H4 (cell line): Measurements from ENCODE around the gene CAMSAP1. TPM values are rescaled to one million over a fixed set of nuclear protein-coding genes. Genes with fewer than 3 reads are reported as not detected.

Experiments
- DNase-seq: peaks from one replicate; pipeline ENCODE4 v3.0.0-alpha.2; 2015; ENCODE audit warnings: low spot score
- total RNA-seq: library from RNA; depleted of rRNA; stranded (reverse); fragments of >200 nt; shearing (Covaris generic); gene quantifications from 2 replicates; pipeline ENCODE4 v1.2.3, GENCODE V29; 2014

CAMSAP1 gene
- total RNA-seq, 1 experiment from 2014 or later, result 11.0 TPM

DNA sequence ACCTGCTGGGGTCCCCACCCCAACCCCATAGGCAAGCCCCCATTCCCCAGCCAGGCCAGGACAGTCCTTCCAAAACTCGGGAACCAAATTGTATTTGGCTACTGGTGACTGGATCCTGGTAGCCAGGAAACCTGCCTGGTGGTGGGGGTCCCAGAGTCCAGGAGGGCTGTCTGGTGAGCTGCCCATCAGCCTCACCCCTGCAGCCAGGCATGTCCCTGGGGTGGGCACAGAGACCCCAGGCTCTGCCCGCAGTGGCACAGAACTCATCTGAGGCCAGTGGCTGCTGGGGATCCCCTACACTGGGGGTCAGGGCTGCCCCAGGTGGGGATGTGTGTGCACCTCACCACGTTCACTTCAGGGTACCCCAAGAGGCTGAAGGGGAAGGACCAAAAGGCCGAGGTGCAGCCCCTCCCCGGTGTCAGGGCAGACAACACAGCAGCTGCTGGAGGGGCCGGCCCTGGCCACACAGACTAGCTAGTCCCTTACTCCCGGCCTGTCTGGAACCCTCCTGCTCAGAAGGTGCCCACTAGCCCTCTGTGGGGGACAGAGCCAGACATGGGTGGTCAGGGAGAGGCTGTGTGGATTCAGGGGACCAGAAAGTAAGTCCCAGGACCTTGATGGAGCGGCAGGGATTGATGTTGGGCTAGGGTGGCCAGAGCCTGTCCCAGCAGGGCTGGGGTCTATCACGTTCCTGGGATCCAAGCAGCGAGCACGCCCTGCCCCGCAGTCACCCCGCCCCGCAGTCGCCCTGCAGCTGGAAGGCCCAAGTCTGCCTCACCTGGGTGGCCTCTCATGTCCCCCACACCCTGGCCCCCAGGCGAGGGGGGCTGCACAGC lies 113.9 kb downstream of the CAMSAP1 start:
- no peak for DNase-seq

DNA sequence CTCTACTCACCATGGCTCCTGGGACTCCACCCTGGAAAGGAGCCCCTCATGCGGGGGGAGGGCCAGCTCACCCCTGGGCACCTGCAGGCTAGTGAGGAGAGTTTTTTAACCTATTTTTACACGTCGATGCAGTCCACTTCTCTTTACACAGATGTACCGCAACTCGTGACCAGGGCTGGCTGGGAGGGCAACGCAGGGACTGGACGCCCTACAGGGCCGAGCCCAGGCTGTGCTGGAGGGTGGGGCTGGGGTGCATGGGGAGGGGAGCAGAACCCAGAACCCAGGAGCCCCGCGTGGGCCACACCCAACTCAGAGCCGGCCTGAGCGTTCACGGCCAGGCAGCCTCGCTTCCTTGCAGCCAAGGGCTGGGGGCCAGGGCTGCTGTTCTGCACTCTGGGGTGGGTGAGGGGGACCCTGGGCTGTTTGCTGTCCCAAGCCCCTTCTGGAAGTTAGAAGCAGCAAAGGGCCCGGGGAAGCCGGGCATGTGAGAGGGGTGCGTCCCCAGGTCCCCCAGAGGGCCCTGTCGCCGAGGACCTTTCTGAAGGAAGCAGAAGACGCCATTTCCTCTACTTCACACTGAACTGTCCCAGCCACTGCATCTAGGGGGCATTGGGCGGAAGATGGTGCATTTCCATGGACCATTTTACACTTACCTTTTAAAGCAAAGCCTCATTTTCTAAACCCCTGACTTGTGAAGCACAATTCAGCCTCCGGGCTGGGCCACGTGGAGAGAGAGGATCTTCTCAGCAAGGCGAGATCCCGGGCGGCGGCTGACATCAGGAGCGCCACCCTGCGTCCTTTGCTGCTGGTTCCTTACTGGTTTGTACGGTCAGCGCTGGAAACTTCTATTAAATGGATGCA lies 114.8 kb downstream of the CAMSAP1 start:
- no peak for DNase-seq

DNA sequence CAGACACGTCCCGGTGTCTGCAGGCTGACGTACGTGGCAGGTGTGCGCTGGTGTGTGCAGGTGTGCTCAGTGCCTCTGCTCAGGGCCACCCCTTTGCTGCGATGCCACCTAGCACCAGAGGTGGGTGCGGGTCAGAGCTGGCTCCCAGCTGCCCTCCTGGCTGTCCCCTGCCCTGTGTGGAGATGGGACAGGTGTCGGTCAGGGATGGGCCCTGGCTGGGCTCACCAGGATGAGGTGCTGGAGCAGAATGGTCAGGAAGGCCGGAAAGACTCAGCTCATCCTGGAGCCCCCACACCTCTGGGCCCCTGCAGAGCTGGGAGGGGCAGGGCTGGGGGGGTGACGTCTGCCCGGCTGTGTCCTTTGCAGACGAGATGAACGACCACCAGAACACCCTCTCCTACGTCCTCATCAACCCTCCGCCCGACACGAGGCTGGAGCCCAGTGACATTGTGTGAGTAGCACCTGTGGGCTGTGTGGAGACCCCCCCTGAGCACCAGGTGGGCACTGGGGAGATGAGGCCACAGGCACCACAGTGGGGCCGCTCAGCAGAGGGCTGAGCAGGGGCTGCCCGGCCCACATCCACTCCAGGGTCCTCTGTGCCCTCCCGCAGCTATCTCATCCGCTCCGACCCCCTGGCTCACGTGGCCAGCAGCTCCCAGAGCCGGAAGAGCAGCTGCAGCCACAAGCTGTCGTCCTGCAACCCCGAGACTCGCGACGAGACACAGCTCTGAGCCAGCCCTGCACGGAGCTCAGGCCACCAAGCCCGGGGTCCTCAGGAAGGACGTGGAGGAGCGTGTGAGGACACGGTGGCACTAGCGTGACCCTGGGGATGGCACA lies 115.7 kb downstream of the CAMSAP1 start:
- no peak for DNase-seq

DNA sequence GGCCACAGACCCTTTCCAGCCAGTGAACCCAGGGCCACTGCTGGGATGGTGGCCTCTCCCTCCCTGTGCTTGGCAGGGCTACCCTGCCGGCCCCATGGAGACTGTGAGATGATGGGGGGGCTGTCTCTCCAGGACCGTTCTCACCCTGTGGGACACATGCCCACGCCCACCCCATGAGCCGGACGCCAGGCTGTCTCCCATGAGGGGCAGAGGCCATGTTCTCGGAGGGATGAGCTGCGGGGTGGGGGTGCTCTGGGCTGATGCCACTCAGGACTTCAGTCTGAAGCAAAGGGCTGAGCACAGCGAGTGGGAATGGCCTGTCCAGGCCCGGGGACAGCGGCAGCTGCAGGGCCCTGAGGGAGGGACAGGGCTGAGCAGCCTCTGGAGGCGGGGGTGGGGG lies 116.5 kb downstream of the CAMSAP1 start:
- no peak for DNase-seq

DNA sequence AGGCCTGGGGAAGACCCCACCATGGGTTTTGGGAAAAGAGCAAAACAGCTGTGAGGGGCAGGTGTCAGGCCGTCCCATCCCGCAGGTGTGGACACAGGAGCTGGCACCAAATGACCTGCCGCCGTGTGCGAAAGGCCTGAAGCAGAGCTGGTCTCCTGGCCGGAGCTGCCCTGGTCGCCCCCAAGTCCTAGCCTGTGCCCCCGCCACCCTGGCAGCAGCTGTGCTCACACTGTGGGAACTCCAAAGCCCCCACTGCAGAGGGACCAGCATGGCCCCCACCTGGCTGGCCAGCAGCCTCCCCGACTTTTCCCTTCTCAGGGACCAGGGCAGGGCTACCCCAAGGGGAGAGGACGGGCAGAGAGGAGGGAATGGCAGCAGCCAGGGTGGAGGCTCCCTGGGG lies 117.0 kb downstream of the CAMSAP1 start:
- DNase-seq, result no peak

DNA sequence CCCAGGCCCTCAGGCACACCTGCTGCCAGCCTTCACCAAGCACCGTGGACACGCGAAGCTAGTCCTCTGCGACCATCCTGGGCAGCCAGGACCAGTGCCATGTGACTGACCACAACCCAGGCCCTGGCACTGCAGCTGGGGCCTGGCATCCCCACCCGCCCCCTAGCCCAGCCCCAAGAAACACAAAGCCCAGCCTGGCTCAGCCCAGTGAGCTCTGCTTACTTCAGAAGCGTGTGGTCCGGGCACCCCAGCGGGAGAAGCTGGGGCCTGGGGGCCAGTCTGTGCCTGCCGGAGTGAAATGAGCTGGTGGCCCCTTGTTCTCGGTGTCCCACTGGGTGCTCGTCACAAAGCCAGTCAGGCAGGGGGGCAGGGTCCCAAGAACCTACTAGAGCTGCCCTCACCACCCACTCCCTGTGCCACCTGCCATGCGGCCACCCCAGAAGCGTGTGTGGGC lies 117.5 kb downstream of the CAMSAP1 start:
- DNase-seq, result no peak

DNA sequence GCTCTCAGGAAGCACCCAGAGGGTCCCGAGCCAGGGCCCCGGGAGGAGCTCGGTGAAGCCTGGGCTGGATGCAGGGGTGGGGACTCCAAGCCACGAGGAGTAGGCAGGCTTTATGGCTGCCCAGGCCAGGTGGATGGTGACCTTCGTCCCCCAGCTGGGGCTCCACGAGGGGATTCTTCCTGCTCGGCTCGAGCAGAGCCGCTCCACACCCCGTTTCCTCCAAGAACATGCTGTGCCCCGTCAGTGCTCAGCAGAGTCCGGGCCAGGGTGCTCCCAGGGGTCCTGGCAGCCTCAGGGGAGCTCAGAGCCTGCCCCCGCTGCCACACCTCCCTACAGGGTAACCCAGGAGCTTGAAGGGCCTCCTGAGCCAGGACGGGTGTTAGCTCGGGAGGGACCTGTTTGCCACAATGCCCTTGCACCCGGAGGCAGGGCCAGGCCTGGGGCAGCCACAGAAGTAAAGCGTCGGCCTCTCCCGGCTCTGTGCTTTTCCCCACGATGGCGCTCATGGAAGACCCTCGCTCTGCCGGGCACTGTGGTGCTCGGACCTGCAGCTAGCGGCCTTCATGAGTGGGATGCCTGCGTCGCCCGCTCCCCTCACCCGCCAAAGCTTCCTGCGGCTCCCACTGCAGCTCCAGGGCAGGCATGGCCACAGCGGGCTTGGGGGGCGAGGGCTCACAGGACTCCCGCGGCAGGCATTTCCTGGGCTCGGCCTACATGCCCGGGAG lies 118.6 kb downstream of the CAMSAP1 start:
- no peak for DNase-seq

DNA sequence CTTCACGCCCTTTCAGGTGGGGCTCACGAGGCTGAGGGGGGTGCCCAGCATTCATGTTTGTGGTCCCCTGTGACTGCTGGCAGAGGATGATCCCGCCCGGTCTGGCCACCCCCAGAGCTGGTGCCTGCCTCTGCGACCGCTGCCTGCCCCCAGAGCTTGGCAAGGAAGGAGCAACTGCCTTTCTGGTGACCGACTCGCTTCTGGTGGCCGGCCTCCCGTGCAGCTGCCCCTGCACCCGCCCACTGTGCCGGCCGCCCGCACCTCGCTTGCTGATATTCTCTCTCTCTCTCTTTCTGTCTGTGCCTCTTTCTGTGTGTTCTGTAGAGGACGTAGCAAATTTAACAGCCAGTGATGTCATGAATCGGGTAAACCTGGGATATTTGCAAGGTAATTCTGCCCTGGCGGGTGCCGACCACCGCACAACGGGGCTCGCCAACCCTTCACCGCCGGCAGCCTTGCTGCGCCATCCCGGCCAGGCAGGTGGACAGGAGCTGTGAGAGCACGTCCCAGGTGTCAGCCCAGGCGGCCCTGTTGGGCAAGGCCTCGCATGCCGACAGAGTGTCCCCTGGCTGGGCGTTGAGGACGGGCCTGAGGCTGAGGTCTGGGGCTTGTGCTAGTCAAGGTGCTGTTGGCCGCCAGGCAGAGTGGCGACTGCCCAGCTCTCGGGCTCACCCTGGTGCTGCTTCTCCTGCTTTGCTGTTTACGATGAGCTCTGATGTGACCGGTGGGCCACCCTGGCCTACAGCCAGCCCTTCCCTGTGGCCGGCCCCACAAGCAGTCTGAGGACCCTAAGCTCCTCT lies 119.4 kb downstream of the CAMSAP1 start:
- no peak for DNase-seq

DNA sequence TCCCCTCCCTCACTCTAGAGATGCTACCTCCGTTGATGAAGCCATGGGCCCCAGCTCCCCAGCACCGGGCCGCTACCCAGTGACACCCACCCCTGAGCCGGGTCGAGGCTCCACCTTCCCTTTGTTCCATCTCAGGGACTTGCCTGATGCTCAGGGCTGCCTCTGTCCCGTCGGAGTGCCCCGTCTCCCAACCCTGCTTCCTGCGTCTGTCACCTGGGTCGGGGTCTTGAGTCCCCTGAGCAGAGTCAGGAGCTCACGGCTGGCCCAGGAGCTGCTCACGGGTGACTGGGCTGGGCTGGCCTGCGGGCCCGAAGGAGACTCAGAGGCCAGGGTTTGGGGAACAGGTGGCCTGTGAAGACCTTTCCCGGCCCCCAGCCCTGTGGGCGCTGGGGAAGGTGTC lies 120.0 kb downstream of the CAMSAP1 start:
- no peak for DNase-seq

DNA sequence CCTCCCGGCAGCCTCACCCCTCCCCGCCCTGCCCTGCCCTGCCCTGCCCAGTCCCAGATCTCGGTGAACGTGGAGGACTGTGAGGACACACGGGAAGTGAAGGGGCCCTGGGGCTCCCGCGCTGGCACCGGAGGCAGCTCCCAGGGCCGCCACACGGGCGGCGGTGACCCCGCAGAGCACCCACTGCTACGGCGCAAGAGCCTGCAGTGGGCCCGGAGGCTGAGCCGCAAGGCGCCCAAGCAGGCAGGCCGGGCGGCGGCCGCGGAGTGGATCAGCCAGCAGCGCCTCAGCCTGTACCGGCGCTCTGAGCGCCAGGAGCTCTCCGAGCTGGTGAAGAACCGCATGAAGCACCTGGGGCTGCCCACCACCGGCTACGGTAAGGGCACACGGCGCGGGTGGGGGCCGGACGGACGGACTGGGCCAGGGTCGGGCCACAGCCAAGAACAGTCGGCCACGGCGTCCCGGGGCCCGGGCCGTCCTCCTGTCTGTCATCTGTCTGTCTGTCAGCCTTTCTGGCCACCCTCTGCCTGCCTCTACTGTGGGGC lies 121.1 kb downstream of the CAMSAP1 start:
- no peak for DNase-seq

DNA sequence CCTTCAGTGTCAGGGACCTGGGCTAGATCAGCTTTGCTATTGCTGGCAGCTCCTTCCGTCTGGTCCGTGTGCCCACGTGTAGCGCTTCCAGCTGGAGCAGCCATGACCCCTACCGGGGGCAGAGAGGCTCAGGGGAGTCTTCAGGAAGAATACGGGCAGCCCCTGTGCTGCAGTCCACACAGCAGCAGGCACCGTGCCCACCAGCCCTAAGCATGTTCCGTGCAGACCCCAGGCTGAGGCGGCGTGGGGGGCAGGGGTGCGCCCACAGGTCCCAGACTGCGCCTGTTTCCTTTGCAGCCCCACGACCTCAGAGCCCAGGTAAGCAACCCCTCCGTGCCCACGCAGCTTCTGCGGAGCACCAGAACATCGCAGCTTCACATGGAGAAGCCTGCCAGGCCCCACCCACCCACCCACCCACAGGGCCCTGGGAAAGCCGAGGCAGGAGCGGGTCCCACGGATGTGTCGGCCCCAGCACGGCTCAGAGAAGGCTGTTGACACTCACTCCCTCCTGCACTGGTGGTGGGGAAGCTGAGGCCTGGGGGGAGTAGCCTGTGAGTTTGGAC lies 122.3 kb downstream of the CAMSAP1 start:
- DNase-seq, result no peak

DNA sequence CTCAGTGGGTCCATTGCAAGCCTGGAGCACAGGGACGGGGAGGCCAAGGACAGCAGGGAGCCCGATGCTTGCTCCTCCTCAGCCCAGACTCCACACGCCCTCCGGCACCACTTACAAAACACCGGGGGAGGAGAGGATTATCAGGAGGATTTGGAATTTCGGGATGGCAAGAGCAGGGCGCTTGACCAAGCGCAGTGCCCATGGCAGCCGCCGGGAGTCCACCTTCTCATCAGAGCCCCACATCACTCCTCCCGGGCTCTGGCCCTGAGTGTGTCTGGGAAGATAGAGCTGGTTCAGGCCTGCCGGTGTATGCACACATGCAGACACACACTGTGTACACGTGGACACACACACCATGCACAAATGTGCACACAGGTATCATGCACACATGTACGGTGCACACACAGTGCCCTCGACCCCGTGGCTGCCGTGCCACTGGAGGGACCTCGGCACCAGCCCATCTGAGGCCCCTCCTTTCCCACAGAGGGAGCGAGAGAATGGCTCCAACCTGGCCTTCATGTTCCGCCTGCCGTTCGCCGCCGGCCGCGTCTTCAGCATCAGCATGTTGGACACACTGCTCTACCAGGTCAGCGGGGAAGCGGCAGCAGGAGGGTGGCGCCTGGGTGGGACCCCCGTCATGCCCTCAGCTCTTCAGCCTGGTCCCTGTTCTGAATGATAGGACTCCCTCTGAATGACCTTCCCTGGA lies 123.7 kb downstream of the CAMSAP1 start:
- DNase-seq, result no peak

DNA sequence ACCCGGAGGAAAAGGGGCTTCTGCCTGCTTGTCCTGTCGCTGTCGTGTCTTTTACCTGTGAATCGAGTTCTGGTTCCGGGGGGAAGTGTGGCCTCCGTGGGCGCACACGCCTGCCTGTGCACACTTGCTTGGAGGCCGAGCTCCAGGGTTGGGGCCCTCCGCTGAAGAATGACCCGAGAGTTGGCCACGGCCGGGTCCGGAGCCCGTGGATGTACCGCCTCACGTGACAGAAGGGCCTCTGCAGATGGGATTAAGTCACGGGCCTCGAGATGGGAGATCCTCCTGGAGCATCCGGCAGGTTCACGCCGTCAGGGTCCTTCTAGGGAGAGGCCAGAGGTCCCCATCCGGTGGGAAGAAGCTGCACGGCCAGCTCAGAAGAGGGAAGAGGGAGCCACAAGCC lies 124.4 kb downstream of the CAMSAP1 start:
- no peak for DNase-seq

DNA sequence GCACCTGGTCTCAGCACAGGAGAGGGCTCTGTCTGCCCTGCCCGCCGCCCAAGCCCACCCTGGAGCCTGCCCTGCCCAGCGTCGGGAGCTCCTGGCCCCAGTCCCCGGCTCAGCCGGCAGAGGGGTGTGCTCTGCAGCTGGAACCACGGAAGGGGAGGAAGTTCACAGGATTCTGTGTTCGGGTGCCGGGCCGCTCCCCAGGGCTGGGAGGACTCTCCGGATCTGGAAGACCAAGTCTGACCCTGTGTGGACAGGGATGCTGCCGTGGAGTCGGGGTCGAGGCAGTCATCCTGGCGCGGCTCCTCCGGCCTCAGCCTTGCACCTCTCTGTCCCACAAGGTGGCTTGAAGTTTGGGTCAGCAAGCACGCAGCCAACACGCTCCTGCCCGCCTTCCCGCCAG lies 126.7 kb downstream of the CAMSAP1 start:
- no peak for DNase-seq

DNA sequence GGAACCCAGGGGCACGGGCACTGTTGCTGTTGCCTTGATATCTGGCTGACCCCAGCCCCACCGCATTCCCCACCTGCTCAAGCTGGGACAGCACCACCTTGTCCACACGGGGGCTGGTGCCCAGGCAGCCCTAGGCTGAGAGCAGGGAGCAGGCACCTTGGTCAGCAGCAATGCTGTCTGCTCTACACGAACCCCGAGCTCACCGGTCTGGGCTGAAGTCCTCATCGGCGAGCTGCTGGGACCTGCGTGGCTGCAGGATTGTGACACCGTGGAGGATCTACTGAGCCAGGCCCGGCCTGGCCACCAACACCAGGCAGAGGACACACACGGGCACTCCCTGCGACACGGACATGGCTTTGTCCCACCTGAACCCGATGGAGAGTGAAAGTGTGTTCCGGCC lies 127.3 kb downstream of the CAMSAP1 start:
- no peak for DNase-seq

DNA sequence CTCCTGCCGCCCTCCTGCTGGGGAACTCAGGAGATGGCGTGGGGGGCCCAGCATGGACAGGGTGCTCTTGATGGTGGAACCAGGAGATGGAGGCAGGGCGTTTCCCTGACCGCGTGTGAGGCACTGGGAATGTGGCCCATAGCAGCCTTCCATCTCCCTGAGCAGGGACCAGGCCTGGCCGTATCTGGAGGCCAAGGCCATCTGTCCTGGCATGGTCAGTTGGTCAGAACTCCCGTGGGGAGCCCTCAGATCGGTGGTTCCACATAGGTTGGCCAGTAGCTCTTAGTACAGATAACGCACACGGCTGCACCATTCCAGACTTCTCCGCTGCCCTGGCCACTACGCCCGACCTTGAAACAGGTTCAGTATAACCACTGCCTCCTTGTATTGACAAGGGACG lies 127.8 kb downstream of the CAMSAP1 start:
- no peak for DNase-seq

DNA sequence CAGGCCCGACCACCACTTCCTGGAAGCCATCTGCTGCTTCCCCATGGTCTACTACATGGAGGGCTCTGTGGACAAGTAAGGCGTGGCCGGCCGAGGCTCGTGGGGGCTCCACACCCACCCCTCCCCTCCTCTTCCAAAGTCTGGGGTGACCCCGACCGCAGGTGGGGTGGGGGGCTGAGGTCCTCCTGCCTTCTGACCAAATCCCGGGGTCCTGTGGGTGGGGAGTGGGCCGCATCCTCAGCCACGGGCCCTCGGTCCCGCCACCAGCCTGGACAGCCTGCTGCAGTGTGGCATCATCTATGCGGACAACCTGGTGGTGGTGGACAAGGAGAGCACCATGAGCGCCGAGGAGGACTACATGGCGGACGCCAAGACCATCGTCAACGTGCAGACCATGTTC lies 128.9 kb downstream of the CAMSAP1 start:
- no peak for DNase-seq

DNA sequence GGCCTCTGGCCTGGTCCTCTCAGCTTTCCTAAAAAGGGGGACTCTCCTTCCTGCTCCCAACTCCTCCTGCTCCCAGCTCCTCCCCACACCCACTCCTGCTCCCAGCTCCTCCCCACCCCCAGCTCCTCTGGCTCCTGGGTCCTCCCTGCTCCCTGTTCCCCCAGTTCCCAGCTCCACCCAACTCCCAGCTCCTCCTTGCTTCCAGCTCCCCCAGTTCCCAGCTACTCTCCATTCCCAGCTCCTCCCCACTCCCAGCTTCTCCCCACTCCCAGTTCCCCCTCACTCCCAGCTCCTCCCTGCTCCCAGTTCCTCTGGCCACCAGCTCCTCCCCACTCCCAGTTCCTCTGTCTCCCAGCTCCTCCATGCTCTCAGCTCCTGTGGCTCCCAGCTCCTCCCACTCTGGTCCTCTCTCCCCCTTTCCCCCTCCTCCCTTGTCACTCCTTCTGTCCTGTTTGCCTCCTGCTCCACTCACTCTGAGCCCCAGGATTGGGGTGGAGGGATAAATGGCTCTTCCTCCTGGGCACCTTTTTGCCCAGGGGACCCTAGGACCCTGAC lies 129.6 kb downstream of the CAMSAP1 start:
- DNase-seq, result no peak
